Fibroblast of mammary gland (primary cell): Measurements from ENCODE around the gene CCDC85A.
A peak's percentile ranks its signal among the peaks of the same experiment; 100 is the strongest.

ENCODE experiments used
- DNase-seq: peaks from one replicate; pipeline ENCODE4 v3.0.0-alpha.2; 2010; ENCODE audit warnings: low read depth
- H3K4me3 ChIP-seq: 2 replicates; pipeline ENCODE4 v1.5.1; 2011; ENCODE audit warnings: low read depth, mild to moderate bottlenecking, low read length, moderate library complexity; ENCODE audit not compliant: control insufficient read depth
- TF ChIP-seq, protein P1 (sequence below): conservative IDR thresholded peaks from 2 replicates; pipeline ENCODE4 v1.5.1; 2011; ENCODE audit warnings: low read depth, low read length, inconsistent platforms; ENCODE audit not compliant: control insufficient read depth, insufficient read depth

CCDC85A gene

GRCh38 chr2:56287974-56288373, 104.2 kb downstream of the CCDC85A start:
- TF ChIP-seq, protein P1, sequence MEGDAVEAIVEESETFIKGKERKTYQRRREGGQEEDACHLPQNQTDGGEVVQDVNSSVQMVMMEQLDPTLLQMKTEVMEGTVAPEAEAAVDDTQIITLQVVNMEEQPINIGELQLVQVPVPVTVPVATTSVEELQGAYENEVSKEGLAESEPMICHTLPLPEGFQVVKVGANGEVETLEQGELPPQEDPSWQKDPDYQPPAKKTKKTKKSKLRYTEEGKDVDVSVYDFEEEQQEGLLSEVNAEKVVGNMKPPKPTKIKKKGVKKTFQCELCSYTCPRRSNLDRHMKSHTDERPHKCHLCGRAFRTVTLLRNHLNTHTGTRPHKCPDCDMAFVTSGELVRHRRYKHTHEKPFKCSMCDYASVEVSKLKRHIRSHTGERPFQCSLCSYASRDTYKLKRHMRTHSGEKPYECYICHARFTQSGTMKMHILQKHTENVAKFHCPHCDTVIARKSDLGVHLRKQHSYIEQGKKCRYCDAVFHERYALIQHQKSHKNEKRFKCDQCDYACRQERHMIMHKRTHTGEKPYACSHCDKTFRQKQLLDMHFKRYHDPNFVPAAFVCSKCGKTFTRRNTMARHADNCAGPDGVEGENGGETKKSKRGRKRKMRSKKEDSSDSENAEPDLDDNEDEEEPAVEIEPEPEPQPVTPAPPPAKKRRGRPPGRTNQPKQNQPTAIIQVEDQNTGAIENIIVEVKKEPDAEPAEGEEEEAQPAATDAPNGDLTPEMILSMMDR: no peak
- H3K4me3 ChIP-seq: no peak overlapping the region
- DNase-seq: peak; percentile 18

DNA sequence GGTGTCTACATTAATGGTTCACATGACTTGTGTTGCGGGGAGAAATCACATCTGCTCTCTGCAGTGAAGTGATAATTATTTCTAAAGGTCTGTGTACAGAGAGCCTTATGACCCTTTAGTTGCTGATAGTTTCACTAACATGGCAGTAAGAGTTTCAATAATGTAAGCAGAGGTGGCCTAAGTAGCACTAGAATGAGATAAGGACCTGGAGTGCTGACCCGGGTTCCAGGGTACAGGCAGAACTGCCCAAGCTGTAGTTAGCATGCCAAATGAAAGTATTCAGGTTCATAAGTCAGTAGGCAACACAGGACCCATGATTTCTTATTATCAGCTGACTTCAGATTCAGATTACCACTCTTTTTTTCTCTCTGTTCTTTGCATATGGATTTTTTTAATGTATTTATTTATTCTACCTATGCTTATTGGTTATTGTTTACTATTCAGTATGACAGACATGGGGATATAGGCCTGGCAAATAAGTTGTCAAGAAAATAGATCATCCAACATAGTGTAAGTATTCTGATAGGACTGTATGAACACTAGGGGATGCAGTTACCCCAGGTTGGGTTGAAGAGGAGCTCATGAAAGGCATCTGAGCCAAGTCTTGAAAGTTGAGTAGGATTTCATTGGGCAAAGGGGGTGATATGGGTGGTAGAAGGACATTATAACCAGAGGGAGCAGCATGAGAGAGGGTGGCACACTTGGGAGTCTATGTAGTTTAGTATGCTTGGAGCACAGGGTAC, 105.2 kb downstream of the CCDC85A start:
- TF ChIP-seq, protein P1: no peak
- H3K4me3 ChIP-seq: no peak overlapping the region
- DNase-seq: no peak

DNA sequence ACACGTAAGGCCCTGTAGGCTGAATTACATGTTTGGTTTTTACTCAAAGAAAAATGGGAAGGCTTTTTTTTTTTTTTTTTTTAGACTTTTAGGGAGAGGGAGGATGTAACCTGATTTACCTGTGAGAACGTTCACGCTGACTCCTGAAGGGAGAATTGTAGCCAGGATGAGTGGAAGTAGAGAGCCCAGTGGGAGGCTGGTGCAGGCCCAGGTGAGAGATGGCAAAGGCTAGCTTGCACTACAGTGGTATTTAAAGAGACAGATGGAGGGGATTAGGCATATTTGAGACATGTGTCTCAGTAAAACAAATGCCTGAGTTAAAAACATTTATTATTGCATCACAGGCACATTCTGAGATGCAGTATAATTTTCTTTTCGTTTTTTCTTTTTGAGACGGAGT, 107.9 kb downstream of the CCDC85A start:
- TF ChIP-seq, protein P1: no peak
- no peak for DNase-seq
- H3K4me3 ChIP-seq: no peak overlapping the region

- TF ChIP-seq, protein P1: no peak
Measured at GRCh38 chr2:56292951-56293350, 109.2 kb downstream of the CCDC85A start.

GRCh38 chr2:56295666-56296065, 111.9 kb downstream of the CCDC85A start:
- H3K4me3 ChIP-seq: no peak overlapping the region
- TF ChIP-seq, protein P1: no peak
- DNase-seq: no peak

More at GRCh38 chr2:56292951-56293350, 109.2 kb downstream of the CCDC85A start:
- no peak for DNase-seq
- H3K4me3 ChIP-seq: no peak overlapping the region

DNA sequence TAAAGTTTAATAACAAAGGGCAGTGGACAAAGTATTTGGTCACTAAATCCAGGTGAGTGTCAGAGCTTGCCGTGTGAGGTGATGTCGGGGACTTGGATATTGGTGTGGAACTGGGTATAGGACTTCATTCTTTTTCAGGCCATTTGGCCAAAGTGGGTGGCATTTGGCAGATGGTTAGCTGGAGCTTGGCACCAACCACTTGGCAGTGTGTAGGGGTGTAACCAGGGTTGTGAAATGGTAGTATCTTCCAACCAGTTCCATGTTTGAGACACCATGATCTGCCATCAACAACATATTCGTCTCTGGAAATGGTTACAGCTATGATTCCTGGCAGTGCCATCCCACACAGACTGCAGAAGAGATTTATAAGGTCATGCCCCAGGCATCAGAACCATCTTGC, 113.9 kb downstream of the CCDC85A start:
- DNase-seq: no peak
- H3K4me3 ChIP-seq: no peak overlapping the region
- TF ChIP-seq, protein P1: no peak
